K562 (cell line): Measurements from ENCODE around the gene GRB14. TPM values are rescaled to one million over a fixed set of nuclear protein-coding genes. Genes with fewer than 3 reads are reported as not detected.

Experiments used
- ATAC-seq: fragments of 200-7000 bp; cut with Tn5 transposase; 3 replicates; pipeline ENCODE4 v1.9.1; 2020; ENCODE audit warnings: moderate library complexity
- BruUV-seq: library from RNA; stranded (reverse); fragments of 400-500 nt; replicated peaks from 2 replicates; lab custom pipeline; 2021; lab: Mats Ljungman, UMichigan
- CTCF ChIA-PET: fragments of 300-600 bp; formaldehyde crosslinking; extraction: SDS; loops from one replicate; lab custom pipeline; 2021; ENCODE audit warnings: low intra/inter-chr PET ratio; lab: Yijun Ruan, JAX
- POLR2A ChIA-PET: fragments of 300-600, 350-650 bp; sonication (Branson Sonifier 250); formaldehyde crosslinking; extraction: SDS; loops from one replicate; lab custom pipeline; 2021; ENCODE audit warnings: antibody characterized with exemption, inconsistent platforms; lab: Yijun Ruan, JAX
- DNase-seq, 4 experiments: peaks; one replicate each; pipeline versions ENCODE4 v3.0.0 to v3.0.0-alpha.2; 2011 to 2018; ENCODE audit warnings: low spot score in 3 of 4, mixed read lengths in 3 of 4; ENCODE audit errors: extremely low read depth in 1 of 4
- FAIRE-seq: peaks from 2 replicates; lab custom pipeline; 2011; peaks lifted over from hg19 to GRCh38; lab: Jason Lieb, UNC
- H2AFZ ChIP-seq: 2 replicates; pipeline ENCODE4 v1.6.0; 2011; ENCODE audit warnings: low read depth, low read length, control low read depth, inconsistent platforms
- H3K27ac ChIP-seq: fragments of 200-600 bp; 3 replicates; pipeline ENCODE4 v1.8.0; 2011; ENCODE audit warnings: low read depth, mild to moderate bottlenecking, control low read depth, inconsistent platforms, low read length, moderate library complexity, mixed read lengths; ENCODE audit errors: extremely low read depth
- H3K27me3 ChIP-seq, 2 experiments: fragments of 300-600 bp in 1 of 2; 2 replicates in 1 of 2; 3 replicates in 1 of 2; pipeline versions ENCODE4 v1.6.0 to v1.8.0; 2011; ENCODE audit warnings: inconsistent platforms in 2 of 2, low read length in 2 of 2, mild to moderate bottlenecking in 1 of 2, mixed read lengths in 1 of 2, moderate library complexity in 1 of 2; ENCODE audit not compliant: control insufficient read depth in 2 of 2, insufficient read depth in 2 of 2
- H3K36me3 ChIP-seq: fragments of 300-600 bp; 3 replicates; pipeline ENCODE4 v1.8.0; 2011; ENCODE audit warnings: mild to moderate bottlenecking, low read length, inconsistent platforms; ENCODE audit not compliant: control insufficient read depth, insufficient read depth
- H3K4me1 ChIP-seq, 2 experiments: fragments of 200-600 bp in 1 of 2; replicated peaks in 1 of 2; 2 replicates in 1 of 2; 3 replicates in 1 of 2; pipeline versions ENCODE4 v1.5.1 to v1.8.0; 2011; ENCODE audit warnings: inconsistent platforms in 2 of 2, low read length in 2 of 2, mild to moderate bottlenecking in 1 of 2, mixed read lengths in 1 of 2, moderate library complexity in 1 of 2; ENCODE audit not compliant: control insufficient read depth in 2 of 2, insufficient read depth in 2 of 2
- H3K4me2 ChIP-seq: 2 replicates; pipeline ENCODE4 v1.6.1; 2011; ENCODE audit warnings: low read length, control low read depth, inconsistent platforms, mixed read lengths; ENCODE audit not compliant: insufficient read depth
- H3K4me3 ChIP-seq: fragments of 200-600 bp; sonication (generic), shearing (Covaris generic); 2 replicates; pipeline ENCODE4 v1.5.1; 2016; ENCODE audit warnings: control low read depth, inconsistent platforms
- H3K79me2 ChIP-seq: fragments of 200-600 bp; 3 replicates; pipeline ENCODE4 v1.8.0; 2011; ENCODE audit warnings: low read length, inconsistent platforms; ENCODE audit not compliant: control insufficient read depth, insufficient read depth
- H3K9ac ChIP-seq, 2 experiments: 2 replicates each; pipeline versions ENCODE4 v1.6.0 to v1.6.1; 2011; ENCODE audit warnings: low read depth in 2 of 2, low read length in 2 of 2, control low read depth in 1 of 2, inconsistent platforms in 1 of 2, mild to moderate bottlenecking in 1 of 2, mixed read lengths in 1 of 2; ENCODE audit not compliant: insufficient read depth in 1 of 2
- H3K9me1 ChIP-seq: one replicate; pipeline ENCODE4 v1.6.0; 2011; ENCODE audit warnings: inconsistent platforms, mild to moderate bottlenecking, low read length, moderate library complexity; ENCODE audit not compliant: control insufficient read depth, insufficient read depth
- H3K9me3 ChIP-seq: replicated peaks from 2 replicates; pipeline ENCODE4 v1.5.1; 2011; ENCODE audit warnings: low read depth, low read length, inconsistent platforms; ENCODE audit not compliant: control insufficient read depth, insufficient read depth
- H4K20me1 ChIP-seq: replicated peaks from 2 replicates; pipeline ENCODE4 v1.6.1; 2011; ENCODE audit warnings: low read length, inconsistent platforms, mixed read lengths; ENCODE audit not compliant: control insufficient read depth, insufficient read depth
- CHD1 ChIP-seq: fragments of 200-600 bp; sonication (generic); IDR thresholded peaks from one replicate; pipeline ENCODE4 v1.6.1; 2012; ENCODE audit warnings: mild to moderate bottlenecking, moderate library complexity, low read length, inconsistent platforms
- CSDE1 ChIP-seq, 2 experiments: fragments of 450-650 bp; IDR thresholded peaks; 2 replicates each; pipeline ENCODE4 v1.6.1; 2016; ENCODE audit warnings: mild to moderate bottlenecking in 1 of 2
- FOXK1 ChIP-seq: sonication (generic); formaldehyde crosslinking; IDR thresholded peaks from 2 replicates; pipeline ENCODE4 v1.8.0; 2022; ENCODE audit warnings: missing genetic modification reagents, mild to moderate bottlenecking, borderline replicate concordance
- GATA2 ChIP-seq: sonication (generic); formaldehyde crosslinking; IDR thresholded peaks from 2 replicates; pipeline ENCODE4 v1.4.0; 2020; ENCODE audit warnings: mild to moderate bottlenecking, missing genetic modification reagents
- GATAD2B ChIP-seq: fragments of 450-650 bp; IDR thresholded peaks from 2 replicates; pipeline ENCODE4 v1.6.1; 2017; ENCODE audit warnings: mild to moderate bottlenecking, borderline replicate concordance
- GTF2A2 ChIP-seq: IDR thresholded peaks from 2 replicates; pipeline ENCODE4 v1.6.1; 2016; ENCODE audit warnings: mild to moderate bottlenecking, missing genetic modification characterization, missing compliant biosample characterization
- HNRNPH1 ChIP-seq: fragments of 200-400 bp; formaldehyde crosslinking; optimal IDR thresholded peaks from 2 replicates; pipeline ENCODE3; 2017; ENCODE audit warnings: low read depth, mild to moderate bottlenecking, low read length, moderate library complexity
- POLR2A ChIP-seq: fragments of 450-650 bp; conservative IDR thresholded peaks from 2 replicates; pipeline ENCODE4 v1.6.1; 2016
- POLR2AphosphoS2 ChIP-seq: IDR thresholded peaks from 2 replicates; pipeline ENCODE4 v1.6.1; 2012; ENCODE audit warnings: low read length, improper control_type of control experiment
- RAD21 ChIP-seq, 2 experiments: fragments of 250-450 bp in 1 of 2; fragments of 450-650 bp in 1 of 2; sonication (Bioruptor Pico) in 1 of 2; formaldehyde crosslinking in 1 of 2; IDR thresholded peaks in 1 of 2; conservative IDR thresholded peaks in 1 of 2; 2 replicates each; pipeline versions ENCODE4 v1.4.0 to v1.8.0; 2020 to 2022; ENCODE audit warnings: mild to moderate bottlenecking in 2 of 2, moderate library complexity in 1 of 2
- ZBTB1 ChIP-seq: sonication (generic); formaldehyde crosslinking; IDR thresholded peaks from 2 replicates; pipeline ENCODE4 v1.8.1; 2023; ENCODE audit warnings: missing genetic modification reagents, low read depth, mild to moderate bottlenecking, borderline replicate concordance
- ZNF3 ChIP-seq: fragments of 250-450 bp; sonication (Bioruptor Pico); IDR thresholded peaks from 2 replicates; pipeline ENCODE4 v1.5.0; 2021; ENCODE audit warnings: mild to moderate bottlenecking, moderate library complexity
- WGBS: fragments of 100-300 bp; shearing (Covaris generic); methylation state at CpG from one replicate; pipeline ENCODE4 v1.1.6; 2016; ENCODE audit warnings: low coverage, mixed read lengths; ENCODE audit not compliant: insufficient coverage; ENCODE audit errors: missing lambda C conversion rate; 5-methylcytosine and 5-hydroxymethylcytosine counted together
- in situ Hi-C: fragments of 300-500 bp; cut with MboI; formaldehyde crosslinking; loops from 4 replicates; pipeline ENCODE4 v1.15.0; 2018; ENCODE audit warnings: inconsistent platforms, mixed read lengths
- intact Hi-C: fragments of 100-400 bp; cut with micrococcal nuclease; formaldehyde crosslinking; loops from 2 replicates; pipeline ENCODE4 v1.14.2; 2022
- polyA plus RNA-seq, 8 experiments: library from polyadenylated mRNA; depleted of rRNA in 4 of 8; stranded (reverse) in 5 of 8; unstranded in 3 of 8; fragments of >200 nt; fragmentation: Nextera tagmentation in 2 of 8; fragmentation: Illumina TruSeq in 1 of 8; extraction: Ambion mirVana in 2 of 8; extraction: Trizol in 1 of 8; gene quantifications; 2 replicates each; pipeline versions ENCODE4 v1.2.1 to v1.2.3, GENCODE V29; 2011 to 2014; ENCODE audit warnings: inconsistent platforms in 1 of 8, missing spikeins in 1 of 8
- total RNA-seq, 7 experiments: library from RNA; depleted of rRNA in 6 of 7; stranded (reverse); fragments of >200 nt in 6 of 7; fragmentation: Illumina TruSeq in 2 of 7; extraction: Trizol in 2 of 7; gene quantifications; 2 replicates each; pipeline versions ENCODE4 v1.2.1 to v1.2.3, GENCODE V29; 2011 to 2021; ENCODE audit warnings: low replicate concordance in 1 of 7
- TF ChIP-seq, protein P1 (sequence below): fragments of 250-450 bp; sonication (Bioruptor Pico); IDR thresholded peaks from 2 replicates; pipeline ENCODE4 v1.8.0; 2022; ENCODE audit warnings: moderate library complexity, mild to moderate bottlenecking, inconsistent platforms
- TF ChIP-seq, protein P2 (sequence below): fragments of 450-650 bp; formaldehyde crosslinking; conservative IDR thresholded peaks from 2 replicates; pipeline ENCODE4 v1.4.0; 2022; ENCODE audit warnings: mild to moderate bottlenecking, missing genetic modification characterization
- TF ChIP-seq, protein P3 (sequence below): fragments of 450-650 bp; IDR thresholded peaks from 2 replicates; pipeline ENCODE4 v1.6.1; 2016; ENCODE audit warnings: missing biosample characterization, missing genetic modification characterization

GRB14 gene
- total and polyA plus RNA-seq, 9 of the 15 experiments (the other 6 are each of a cell fraction or from before 2014, with no cell fraction given), result not detected

DNA sequence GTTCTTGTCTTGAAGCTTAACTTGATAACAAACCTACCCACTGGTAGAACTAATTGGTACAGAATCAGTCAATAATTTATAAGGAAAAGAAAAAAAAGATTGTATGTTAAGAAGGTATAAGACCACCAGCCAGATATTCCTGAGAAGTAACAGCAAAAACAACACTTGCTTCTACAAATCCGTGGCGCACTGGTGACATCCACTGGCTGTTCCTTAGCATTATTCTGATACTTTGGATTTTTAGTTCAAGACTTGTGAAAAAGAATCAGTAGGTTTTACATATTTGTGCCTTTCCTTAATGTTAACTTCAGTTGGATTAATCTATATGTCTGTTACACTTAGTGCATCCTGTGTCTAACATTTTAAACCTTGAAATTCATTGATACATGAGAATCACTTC, 141.8 kb downstream of the GRB14 start:
- ChIA-PET CTCF (interaction anchor here (0.5 kb wide), 1 partner anchor 1297 kb away, joined by 3 read pairs; no protein-coding TSS in a partner anchor), POLR2A (no interaction called here)
- intact Hi-C loops (no loop called here), in situ Hi-C loops (loop anchor here (25.0 kb wide), 1 partner anchor 1142 kb away; no protein-coding TSS in a partner anchor)
- Histone ChIP-seq H3K4me2 (no peak overlapping the region), H3K36me3 (no peaks in the 10 kb centered on the region), H3K9me1 (no peaks in the 10 kb centered on the region), H3K9me3 (no peaks in the 10 kb centered on the region), H3K79me2 (no peaks in the 10 kb centered on the region), H3K4me1 (no peaks in the 10 kb centered on the region), H3K4me3 (no peak overlapping the region), H3K27me3 (no peaks in the 10 kb centered on the region), H4K20me1 (no peaks in the 10 kb centered on the region), H2AFZ (no peak overlapping the region), H3K9ac (no peak overlapping the region), H3K27ac (no peak overlapping the region)
- BruUV-seq, result no TSS peak
- no peak for FAIRE-seq
- no peak for TF ChIP-seq FOXK1 (CRISPR knock-in tag)
- TF ChIP-seq RAD21 (CRISPR knock-in tag; conservative IDR thresholded peaks at IDR 0.05 in 1 of 2, IDR thresholded peaks at IDR 0.05 in 1 of 2), result no peak
- no peak for TF ChIP-seq POLR2AphosphoS2
- TF ChIP-seq GTF2A2 (tag), result no peak
- TF ChIP-seq, protein P1, sequence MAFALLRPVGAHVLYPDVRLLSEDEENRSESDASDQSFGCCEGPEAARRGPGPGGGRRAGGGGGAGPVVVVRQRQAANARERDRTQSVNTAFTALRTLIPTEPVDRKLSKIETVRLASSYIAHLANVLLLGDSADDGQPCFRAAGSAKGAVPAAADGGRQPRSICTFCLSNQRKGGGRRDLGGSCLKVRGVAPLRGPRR, result no peak
- 0% methylated on average over 2 of the region's 2 CpGs for WGBS
- no peak for DNase-seq
- ATAC-seq, result no peak

DNA sequence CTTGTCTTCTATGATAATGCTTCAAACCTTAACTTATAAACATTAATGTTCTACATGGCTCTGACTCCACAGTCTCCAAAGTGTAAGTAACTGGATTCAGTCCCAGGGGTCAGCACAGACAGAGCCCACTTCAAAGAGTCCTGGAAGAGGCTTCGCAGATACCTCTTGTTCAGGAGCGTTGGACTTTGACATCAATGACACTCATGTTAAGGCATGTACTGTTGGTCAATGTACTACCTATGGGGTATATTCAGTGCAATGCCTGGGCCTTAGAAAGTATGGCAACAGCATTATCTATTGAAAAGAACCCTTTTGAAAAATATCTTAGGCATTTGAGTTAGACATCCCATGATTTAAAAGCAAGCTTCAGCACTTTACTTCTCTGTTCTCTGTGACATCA, 143.1 kb downstream of the GRB14 start:
- no peak overlapping the region for H3K4me2 ChIP-seq
- no peaks in the 10 kb centered on the region for H3K79me2 ChIP-seq
- BruUV-seq, result no TSS peak
- no peak overlapping the region for H3K9ac ChIP-seq
- H3K9me1 ChIP-seq, result no peaks in the 10 kb centered on the region
- CTCF ChIA-PET, result no interaction called here
- no peaks in the 10 kb centered on the region for H3K9me3 ChIP-seq
- H3K4me3 ChIP-seq, result no peak overlapping the region
- ATAC-seq (no peak), DNase-seq (no peak), FAIRE-seq (no peak)
- no peaks in the 10 kb centered on the region for H3K36me3 ChIP-seq
- in situ Hi-C loops, result loop anchor here (25.0 kb wide), 1 partner anchor 1141 kb away; no protein-coding TSS in a partner anchor
- intact Hi-C loops, result no loop called here
- no peak overlapping the region for H3K27ac ChIP-seq
- no peaks in the 10 kb centered on the region for H3K4me1 ChIP-seq
- 3% methylated on average over 2 of the region's 2 CpGs for whole genome bisulfite sequencing
- H2AFZ ChIP-seq, result no peak overlapping the region
- no peaks in the 10 kb centered on the region for H4K20me1 ChIP-seq
- POLR2A ChIA-PET, result no interaction called here
- H3K27me3 ChIP-seq, result no peaks in the 10 kb centered on the region
- no peak for TF ChIP-seq GATAD2B
- TF ChIP-seq, protein P2, sequence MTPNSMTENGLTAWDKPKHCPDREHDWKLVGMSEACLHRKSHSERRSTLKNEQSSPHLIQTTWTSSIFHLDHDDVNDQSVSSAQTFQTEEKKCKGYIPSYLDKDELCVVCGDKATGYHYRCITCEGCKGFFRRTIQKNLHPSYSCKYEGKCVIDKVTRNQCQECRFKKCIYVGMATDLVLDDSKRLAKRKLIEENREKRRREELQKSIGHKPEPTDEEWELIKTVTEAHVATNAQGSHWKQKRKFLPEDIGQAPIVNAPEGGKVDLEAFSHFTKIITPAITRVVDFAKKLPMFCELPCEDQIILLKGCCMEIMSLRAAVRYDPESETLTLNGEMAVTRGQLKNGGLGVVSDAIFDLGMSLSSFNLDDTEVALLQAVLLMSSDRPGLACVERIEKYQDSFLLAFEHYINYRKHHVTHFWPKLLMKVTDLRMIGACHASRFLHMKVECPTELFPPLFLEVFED, result no peak
- no peak for TF ChIP-seq GATA2
- TF ChIP-seq CHD1, result no peak
- TF ChIP-seq HNRNPH1, result no peak
- TF ChIP-seq, protein P3, sequence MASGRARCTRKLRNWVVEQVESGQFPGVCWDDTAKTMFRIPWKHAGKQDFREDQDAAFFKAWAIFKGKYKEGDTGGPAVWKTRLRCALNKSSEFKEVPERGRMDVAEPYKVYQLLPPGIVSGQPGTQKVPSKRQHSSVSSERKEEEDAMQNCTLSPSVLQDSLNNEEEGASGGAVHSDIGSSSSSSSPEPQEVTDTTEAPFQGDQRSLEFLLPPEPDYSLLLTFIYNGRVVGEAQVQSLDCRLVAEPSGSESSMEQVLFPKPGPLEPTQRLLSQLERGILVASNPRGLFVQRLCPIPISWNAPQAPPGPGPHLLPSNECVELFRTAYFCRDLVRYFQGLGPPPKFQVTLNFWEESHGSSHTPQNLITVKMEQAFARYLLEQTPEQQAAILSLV (tag), result no peak
- no peak for TF ChIP-seq POLR2A
- no peak for TF ChIP-seq ZNF3 (CRISPR knock-in tag)
- TF ChIP-seq CSDE1 (IDR thresholded peaks at IDR 0.05), result no peak
- TF ChIP-seq ZBTB1 (CRISPR knock-in tag), result no peak
